Measurements from ENCODE around the gene GAS7.
A peak's percentile ranks its signal among the peaks of the same experiment; 100 is the strongest.

Gene GAS7

GRCh38 chr17:10170233-10170632 is 28.2 kb downstream of the GAS7 start:
- no peak for DNase-seq

GRCh38 chr17:10169290-10169689 is 29.1 kb downstream of the GAS7 start:
- DNase-seq: no peak

- no peak for DNase-seq
These were observed 32.0 kb downstream of the GAS7 start for GRCh38 chr17:10166176-10166935.

GRCh38 chr17:10162096-10162495 is 36.3 kb downstream of the GAS7 start:
- DNase-seq: no peak

GRCh38 chr17:10161386-10161785 is 37.0 kb downstream of the GAS7 start:
- no peak for DNase-seq

- DNase-seq: peak; percentile 4
These were observed 41.3 kb downstream of the GAS7 start for GRCh38 chr17:10156948-10157607.

GRCh38 chr17:10156599-10156947 is 41.8 kb downstream of the GAS7 start:
- no peak for DNase-seq

GRCh38 chr17:10156077-10156435 is 42.4 kb downstream of the GAS7 start:
- DNase-seq: no peak

- DNase-seq: no peak
These were observed 42.9 kb downstream of the GAS7 start for GRCh38 chr17:10155371-10156076.

- no peak for DNase-seq
These were observed 46.5 kb downstream of the GAS7 start for GRCh38 chr17:10151667-10152496.

GRCh38 chr17:10149573-10150399 is 48.6 kb downstream of the GAS7 start:
- peak; percentile 44 for DNase-seq

GRCh38 chr17:10147761-10148415 is 50.5 kb downstream of the GAS7 start:
- DNase-seq: no peak

GRCh38 chr17:10147040-10147439 is 51.4 kb downstream of the GAS7 start:
- no peak for DNase-seq

GRCh38 chr17:10144982-10145381 is 53.4 kb downstream of the GAS7 start:
- DNase-seq: no peak

GRCh38 chr17:10144456-10144855 is 54.0 kb downstream of the GAS7 start:
- no peak for DNase-seq

- no peak for DNase-seq
These were observed 57.0 kb downstream of the GAS7 start for GRCh38 chr17:10141436-10141835.

- no peak for DNase-seq
These were observed 58.8 kb downstream of the GAS7 start for GRCh38 chr17:10139577-10139976.

GRCh38 chr17:10136258-10136981 is 62.0 kb downstream of the GAS7 start:
- DNase-seq: no peak

GRCh38 chr17:10135539-10136257 is 62.7 kb downstream of the GAS7 start:
- no peak for DNase-seq

GRCh38 chr17:10130677-10131076 is 67.7 kb downstream of the GAS7 start:
- no peak for DNase-seq

Measured in activated CD4-positive, alpha-beta T cell treated with anti-CD3 and anti-CD28 coated beads, Interleukin-2, Interleukin-6, amounts not matched to agents 100 ng/mL and 50 ng/mL, durations not matched to agents 16 hours and 8 hours (primary cell).